Spleen (tissue), 11 donors: ENCODE data around the gene WFDC9. TPM values are rescaled to one million over a fixed set of nuclear protein-coding genes. Genes with fewer than 3 reads are reported as not detected.
"Not testable (repeated sequence)": the region's sequence is repeated elsewhere in the genome, so short reads cannot be mapped to it uniquely, and the experiment has no call there.

Source experiments
- DNase-seq: peaks from one replicate; pipeline ENCODE4 v3.0.0-alpha.2; 2020
- H3K27ac ChIP-seq, 8 donors: fragments of 200-600 bp; sonication (generic) in 7 of 8; 1 replicate in 4 of 8; 2 replicates in 4 of 8; pipeline versions ENCODE4 v1.5.0 to v1.8.0; 2016 to 2021; ENCODE audit warnings: inconsistent platforms in 4 of 8, mild to moderate bottlenecking in 4 of 8, moderate library complexity in 1 of 8
- H3K27me3 ChIP-seq, 7 donors: fragments of 200-600 bp; sonication (generic) in 6 of 7; replicated peaks in 1 of 7; 1 replicate in 4 of 7; 2 replicates in 3 of 7; pipeline versions ENCODE4 v1.5.0 to v1.8.0; 2016 to 2021; ENCODE audit warnings: inconsistent platforms in 3 of 7, mild to moderate bottlenecking in 1 of 7
- H3K36me3 ChIP-seq, 6 donors: fragments of 200-600 bp; sonication (generic) in 5 of 6; 1 replicate in 4 of 6; 2 replicates in 2 of 6; pipeline versions ENCODE4 v1.5.0 to v1.8.0; 2016 to 2021; ENCODE audit warnings: inconsistent platforms in 2 of 6
- H3K4me1 ChIP-seq, 6 donors: fragments of 200-600 bp; sonication (generic) in 5 of 6; 1 replicate in 3 of 6; 2 replicates in 3 of 6; pipeline versions ENCODE4 v1.5.0 to v1.8.0; 2016 to 2021; ENCODE audit warnings: inconsistent platforms in 3 of 6
- H3K4me3 ChIP-seq, 8 donors: fragments of 200-600 bp; sonication (generic) in 7 of 8; 1 replicate in 4 of 8; 2 replicates in 4 of 8; pipeline versions ENCODE4 v1.5.0 to v1.8.0; 2016 to 2021; ENCODE audit warnings: inconsistent platforms in 4 of 8, mild to moderate bottlenecking in 4 of 8, moderate library complexity in 2 of 8
- H3K9me3 ChIP-seq, 8 donors: fragments of 200-600 bp; sonication (generic) in 7 of 8; 1 replicate in 4 of 8; 2 replicates in 4 of 8; pipeline versions ENCODE4 v1.5.0 to v1.8.0; 2016 to 2021; ENCODE audit warnings: inconsistent platforms in 4 of 8
- CTCF ChIP-seq, 11 experiments: fragments of 200-600 bp in 7 of 11; fragments of 450-650 bp in 4 of 11; sonication (generic) in 4 of 11; IDR thresholded peaks in 8 of 11; conservative IDR thresholded peaks in 3 of 11; 1 replicate in 7 of 11; 2 replicates in 4 of 11; pipeline versions ENCODE4 v1.4.0 to v1.8.0; 2016 to 2021; ENCODE audit warnings: antibody characterized with exemption in 11 of 11, inconsistent platforms in 4 of 11, mild to moderate bottlenecking in 1 of 11
- POLR2A ChIP-seq, 3 donors: fragments of 450-650 bp; IDR thresholded peaks; one replicate each; pipeline ENCODE4 v1.5.1; 2017; ENCODE audit warnings: antibody characterized with exemption in 3 of 3, mild to moderate bottlenecking in 1 of 3
- POLR2AphosphoS5 ChIP-seq, 3 donors: sonication (generic); formaldehyde crosslinking; IDR thresholded peaks; one replicate each; pipeline ENCODE4 v1.5.1; 2017; ENCODE audit warnings: antibody characterized with exemption in 3 of 3
- WGBS, 5 donors: extraction: QIAGEN DNeasy Blood & Tissue Kit in 3 of 5; methylation state at CpG; one replicate each; pipeline versions ENCODE4 v1.1.5 to v1.1.7; 2013 to 2018; 5-methylcytosine and 5-hydroxymethylcytosine counted together
- intact Hi-C: fragments of 100-400 bp; cut with DNase I; formaldehyde crosslinking; loops from one replicate; pipeline ENCODE4 v1.15.0; 2023; ENCODE audit warnings: low total_unique reads
- polyA plus RNA-seq, 3 donors: library from polyadenylated mRNA; stranded (reverse); fragments of 200-250 nt; gene quantifications; one replicate each; pipeline ENCODE4 v1.2.1, GENCODE V29; 2013
- total RNA-seq, 7 donors: library from RNA; depleted of rRNA in 3 of 7; stranded (reverse); fragments of >200 nt in 3 of 7; fragmentation: NEBNext Ultra II Directional in 4 of 7; extraction: Animal tissue kit (Norgen Biotek cat#: 25700) in 4 of 7; gene quantifications; one replicate each; pipeline versions ENCODE4 v1.1.0 to v1.2.1, GENCODE V29; 2016 to 2021
- donor health status: healthy with polysubstance abuse.
- donor health status: DM: no; HTN: no; CAD: no; lungs with moderate emphysema.
- donor health status: DM: no; HTN: no; CAD: no.
- donor health status: Bipolar disorder and iron deficiency.
- donor health status: healthy.
- donor health status: DM: no; HTN: no; CAD: no.
- donor health status: DM: yes; HTN: yes; CAD: no.

WFDC9 gene
- total and polyA plus RNA-seq, 10 donors, result not detected

DNA sequence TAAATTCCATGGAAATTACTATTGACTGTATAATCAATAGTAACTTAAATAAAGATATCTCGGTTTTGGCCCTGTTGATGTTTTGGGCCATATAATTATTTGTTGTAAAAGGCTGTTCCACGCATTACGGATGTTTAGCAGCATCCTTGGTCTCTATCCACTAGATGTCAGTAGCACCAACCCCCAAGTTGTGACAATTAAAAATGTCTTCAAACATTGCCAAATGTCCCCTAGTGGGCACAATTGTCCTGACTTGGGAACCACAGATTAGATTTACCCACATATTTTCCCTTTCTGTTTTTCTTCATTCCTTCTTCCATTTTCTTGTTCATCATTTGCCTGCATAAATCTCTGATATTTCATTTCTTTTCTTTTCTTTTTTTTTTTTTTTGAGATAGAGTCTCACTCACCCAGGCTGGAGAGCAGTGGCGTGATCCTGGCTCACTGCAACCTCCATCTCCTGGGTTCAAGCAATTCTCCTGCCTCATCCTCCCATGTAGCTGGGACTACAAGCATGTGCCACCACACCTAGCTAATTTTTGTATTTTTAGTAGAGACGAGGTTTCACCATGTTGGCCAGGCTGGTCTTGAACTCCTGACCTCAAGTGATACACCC lies 38.4 kb downstream of the WFDC9 start:
- no peaks in the 10 kb centered on the region for H3K9me3 ChIP-seq
- peaks cover 0 to 26% (median 0%) of the 10 kb centered on the region in 7 donors for H3K27me3 ChIP-seq
- no peaks in the 10 kb centered on the region for H3K36me3 ChIP-seq
- H3K4me3 ChIP-seq, result no peak overlapping the region
- no peaks in the 10 kb centered on the region for H3K4me1 ChIP-seq
- TF ChIP-seq CTCF (IDR thresholded peaks at IDR 0.05 in 8 of 11, conservative IDR thresholded peaks at IDR 0.05 in 3 of 11) (peak in 10 of 11 experiments; percentile 31 to 66 (median 48)), POLR2A (IDR thresholded peaks at IDR 0.05) (no peak)
- no peak for DNase-seq
- H3K27ac ChIP-seq, result no peak overlapping the region
- WGBS, 5 donors, result 45 to 60% (median 52%) methylated on average over 5 of the region's 5 CpGs
- intact Hi-C loops, result loop anchor here (10.0 kb wide), 1 partner anchor 182 kb away; no protein-coding TSS in a partner anchor

DNA sequence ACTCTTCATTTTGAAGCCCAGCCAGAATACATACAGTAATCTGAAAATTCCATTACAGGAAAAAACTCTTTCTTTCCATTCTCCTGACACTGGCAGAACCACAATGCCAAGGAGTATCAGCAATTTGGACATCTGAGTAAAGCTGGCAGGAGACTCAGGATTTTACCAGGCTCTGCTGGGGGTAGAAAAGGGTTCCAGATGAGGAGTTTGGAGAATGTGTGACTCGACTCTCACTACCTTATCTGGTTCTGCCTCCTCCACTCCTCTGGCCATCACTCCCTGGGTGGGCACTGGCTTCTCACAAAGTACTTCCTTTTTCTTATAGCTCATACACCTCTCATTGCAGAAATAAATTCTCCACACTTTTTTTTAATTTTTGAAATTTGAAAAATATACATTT lies 41.4 kb downstream of the WFDC9 start:
- Histone ChIP-seq H3K27ac (no peak overlapping the region), H3K4me3 (no peak overlapping the region), H3K36me3 (no peaks in the 10 kb centered on the region), H3K27me3 (no peaks in the 10 kb centered on the region), H3K4me1 (no peaks in the 10 kb centered on the region), H3K9me3 (no peaks in the 10 kb centered on the region)
- 14 to 38% (median 30%) methylated on average over 1 of the region's 1 CpG for WGBS, 5 donors
- intact Hi-C loops, result loop anchor here (10.0 kb wide), 1 partner anchor 185 kb away; no protein-coding TSS in a partner anchor
- TF ChIP-seq POLR2A (IDR thresholded peaks at IDR 0.05) (no peak), CTCF (IDR thresholded peaks at IDR 0.05 in 8 of 11, conservative IDR thresholded peaks at IDR 0.05 in 3 of 11) (no peak), POLR2AphosphoS5 (IDR thresholded peaks at IDR 0.05) (no peak)
- DNase-seq, result no peak

DNA sequence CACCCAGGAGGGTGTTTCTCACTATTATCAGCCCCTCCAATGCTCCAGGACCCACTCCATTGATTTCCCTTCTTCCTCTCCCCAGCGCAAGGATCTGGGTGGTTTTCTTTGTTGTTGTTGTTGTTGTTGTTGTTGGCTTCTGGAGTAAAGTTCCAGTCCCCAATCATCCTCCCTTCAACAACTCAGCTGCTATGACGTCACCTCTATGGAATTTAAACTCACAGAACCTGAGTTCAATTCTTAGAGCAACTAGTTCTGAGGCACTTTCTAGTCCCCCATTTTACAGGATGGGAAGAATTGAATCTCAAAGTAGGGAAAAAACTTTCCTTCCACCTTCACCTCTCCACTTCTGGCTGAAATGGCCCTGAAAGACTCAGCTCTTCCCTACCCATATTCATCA lies 42.3 kb downstream of the WFDC9 start:
- H3K4me1 ChIP-seq, result no peaks in the 10 kb centered on the region
- H3K27ac ChIP-seq, result no peak overlapping the region
- no peaks in the 10 kb centered on the region for H3K27me3 ChIP-seq
- no peaks in the 10 kb centered on the region for H3K9me3 ChIP-seq
- WGBS, 5 donors, result 64 to 98% (median 87%) methylated on average over 2 of the region's 2 CpGs
- DNase-seq, result no peak
- H3K4me3 ChIP-seq, result no peak overlapping the region
- no peaks in the 10 kb centered on the region for H3K36me3 ChIP-seq
- intact Hi-C loops, result no loop called here
- no peak for TF ChIP-seq POLR2A (IDR thresholded peaks at IDR 0.05)
- TF ChIP-seq CTCF (IDR thresholded peaks at IDR 0.05 in 8 of 11, conservative IDR thresholded peaks at IDR 0.05 in 3 of 11), result no peak
- no peak for TF ChIP-seq POLR2AphosphoS5 (IDR thresholded peaks at IDR 0.05)

- H3K4me1 ChIP-seq, H3K9me3 ChIP-seq, H3K27ac ChIP-seq, DNase-seq, intact Hi-C loops, H3K4me3 ChIP-seq, H3K36me3 ChIP-seq: not testable (repeated sequence)
- H3K27me3 ChIP-seq, result peaks cover 0 to 12% (median 0%) of the 10 kb centered on the region in 7 donors
- 74 to 89% (median 81%) methylated on average over 5 of the region's 5 CpGs for WGBS, 5 donors
Measured at GRCh38 chr20:45585986-45586385, 45.1 kb downstream of the WFDC9 start.

DNA sequence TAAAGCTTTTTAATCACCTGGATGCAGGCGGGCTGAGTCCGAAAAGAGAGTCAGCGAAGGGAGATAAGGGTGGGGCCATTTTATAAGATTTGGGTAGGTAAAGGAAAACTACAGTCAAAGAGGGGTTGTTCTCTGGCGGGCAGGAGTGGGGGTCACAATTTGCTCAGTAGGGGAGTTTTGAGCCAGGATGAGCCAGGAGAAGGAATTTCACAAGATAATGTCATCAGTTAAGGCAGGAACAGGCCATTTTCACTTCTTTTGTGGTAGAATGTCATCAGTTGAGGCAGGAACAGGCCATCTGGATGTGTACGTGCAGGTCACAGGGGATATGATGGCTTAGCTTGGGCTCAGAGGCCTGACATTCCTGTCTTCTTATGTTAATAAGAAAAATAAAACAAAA lies 46.8 kb downstream of the WFDC9 start:
- DNase-seq, H3K4me3 ChIP-seq, intact Hi-C loops, H3K9me3 ChIP-seq, H3K27ac ChIP-seq, H3K4me1 ChIP-seq, H3K36me3 ChIP-seq: not testable (repeated sequence)
- 87 to 93% (median 91%) methylated on average over 5 of the region's 5 CpGs for WGBS, 5 donors
- H3K27me3 ChIP-seq, result peaks cover 0 to 17% (median 0%) of the 10 kb centered on the region in 7 donors
